ENCODE data around the gene MKRN1. TPM values are rescaled to one million over a fixed set of nuclear protein-coding genes. Genes with fewer than 3 reads are reported as not detected.
"Not testable (repeated sequence)": the region's sequence is repeated elsewhere in the genome, so short reads cannot be mapped to it uniquely, and the experiment has no call there.

Gene MKRN1
- total RNA-seq, 2 donors from 2014 or later, result 63.6 to 87.7 TPM

DNA sequence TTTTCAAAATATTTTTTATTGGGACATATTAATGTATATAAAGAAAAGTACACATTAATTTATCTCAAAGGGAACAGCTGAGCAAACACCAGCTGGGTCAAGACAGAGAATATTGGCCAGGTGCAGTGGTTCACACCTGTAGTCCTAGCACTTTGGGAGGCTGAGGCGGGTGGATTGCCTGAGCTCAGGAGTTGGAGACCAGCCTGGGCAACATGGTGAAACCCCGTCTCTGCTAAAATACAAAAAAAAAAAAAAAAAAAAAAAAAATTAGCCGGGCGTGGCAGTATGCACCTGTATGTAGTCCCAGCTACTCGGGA is 61.2 kb downstream of the MKRN1 start:
- not testable (repeated sequence) for H3K27ac Mint-ChIP-seq; ATAC-seq; H3K36me3 Mint-ChIP-seq; H3K9me3 Mint-ChIP-seq; DNase-seq (ENCODE audit: low spot score in 2 of 2)

DNA sequence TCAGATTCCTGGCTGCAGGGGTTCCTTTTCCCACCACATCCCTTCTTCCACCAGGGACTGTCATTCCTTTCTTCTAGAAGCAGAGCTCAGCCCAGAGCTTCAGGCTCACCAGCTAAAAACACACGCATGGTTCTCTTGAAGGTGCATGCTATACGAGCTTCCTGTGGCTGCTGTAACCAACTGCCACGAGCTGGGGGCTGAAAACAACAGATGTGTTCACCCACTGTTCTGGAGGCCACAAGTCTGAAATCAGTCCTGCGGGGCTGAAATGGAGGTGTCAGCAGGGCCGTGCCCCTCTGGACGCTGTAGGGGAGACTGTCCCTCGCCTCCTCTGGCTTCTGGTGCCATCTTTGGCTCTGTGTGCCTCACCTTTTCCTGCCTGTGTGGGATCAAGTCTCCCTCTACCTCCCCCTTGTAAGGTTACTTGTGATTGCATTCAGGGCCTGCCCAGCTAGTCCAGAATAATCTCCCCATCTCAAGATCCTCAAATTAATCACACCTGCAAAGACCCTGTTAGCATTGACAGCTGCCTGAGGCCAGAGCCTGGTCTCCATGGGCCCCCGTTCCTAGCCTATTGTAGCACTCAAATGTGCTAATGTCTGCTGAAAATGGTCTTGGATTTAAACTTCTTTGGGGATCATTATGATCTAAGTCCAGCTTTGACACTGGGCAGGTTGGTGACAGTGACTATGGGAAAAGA is 61.7 kb downstream of the MKRN1 start:
- ATAC-seq (no peak), DNase-seq (ENCODE audit: low spot score in 2 of 2) (no peak)
- Mint-ChIP-seq H3K36me3 (no peaks in the 10 kb centered on the region), H3K27ac (no peak overlapping the region), H3K9me3 (no peaks in the 10 kb centered on the region)

DNA sequence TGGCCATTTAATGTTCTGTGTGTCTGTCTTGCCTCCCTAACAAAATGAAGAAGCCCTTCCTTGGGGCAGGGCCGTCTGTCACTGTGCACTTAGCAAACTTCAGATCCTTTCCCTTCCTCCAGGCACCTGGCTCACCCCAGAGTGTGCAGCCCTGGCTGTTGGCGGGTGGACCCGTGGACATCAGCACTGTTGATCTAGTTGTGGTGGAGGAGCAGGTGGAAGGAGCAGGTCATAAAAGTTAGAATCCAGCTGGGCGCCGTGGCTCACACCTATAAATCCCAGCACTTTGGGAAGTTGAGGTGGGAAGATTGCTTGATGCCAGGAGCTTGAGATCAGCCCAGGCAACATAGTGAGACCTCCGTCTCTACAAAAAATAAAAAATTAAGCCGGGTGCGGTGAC is 62.7 kb downstream of the MKRN1 start:
- Mint-ChIP-seq H3K9me3 (no peaks in the 10 kb centered on the region), H3K36me3 (no peaks in the 10 kb centered on the region), H3K27ac (peak overlapping the region in 1 of 2 donors; percentile 55)
- no peak for DNase-seq (ENCODE audit: low spot score in 2 of 2)
- ATAC-seq, result no peak

DNA sequence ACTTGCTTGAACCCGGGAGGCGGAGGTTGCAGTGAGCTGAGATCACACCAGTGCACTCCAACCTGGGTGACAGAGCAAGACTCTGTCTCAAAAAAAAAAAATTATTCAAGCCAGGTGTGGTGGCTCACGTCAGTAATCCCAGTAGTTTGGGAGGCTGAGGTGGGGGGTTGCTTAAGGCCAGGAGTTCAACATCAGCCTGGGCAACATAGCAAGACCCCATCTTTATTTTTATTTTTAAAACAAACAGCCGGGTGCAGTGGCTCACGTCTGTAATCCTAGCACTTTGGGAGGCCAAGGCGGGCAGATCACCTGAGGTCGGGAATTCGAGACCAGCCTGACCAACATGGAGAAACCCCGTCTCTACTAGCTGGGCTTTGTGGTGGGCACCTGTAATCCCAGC is 63.5 kb downstream of the MKRN1 start:
- not testable (repeated sequence) for H3K27ac Mint-ChIP-seq; DNase-seq (ENCODE audit: low spot score in 2 of 2); H3K36me3 Mint-ChIP-seq; H3K9me3 Mint-ChIP-seq; ATAC-seq

DNA sequence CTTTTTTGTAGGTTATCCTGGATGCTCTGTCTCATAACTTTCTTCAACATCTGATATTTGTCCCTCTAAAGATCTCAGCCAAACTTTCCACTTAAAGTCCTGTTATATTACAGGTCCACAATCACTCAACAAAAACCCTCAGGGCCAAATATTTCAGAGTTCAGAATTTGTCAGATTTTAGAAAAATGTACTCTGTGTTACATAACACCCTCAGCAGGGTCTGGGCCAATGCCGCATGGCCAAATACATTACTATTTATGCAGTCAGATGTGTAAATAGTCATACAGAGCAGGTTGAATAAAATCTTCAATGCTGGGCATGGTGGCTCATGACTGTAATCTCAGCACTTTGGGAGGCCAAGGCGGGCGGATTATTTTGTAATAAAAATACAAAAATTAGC is 63.9 kb downstream of the MKRN1 start:
- Mint-ChIP-seq H3K36me3 (peaks cover 0 to 4% of the 10 kb centered on the region in 2 donors), H3K27ac (peak overlapping the region in 1 of 2 donors; percentile 4), H3K9me3 (no peaks in the 10 kb centered on the region)
- ATAC-seq, result no peak
- DNase-seq (ENCODE audit: low spot score in 2 of 2), result no peak

DNA sequence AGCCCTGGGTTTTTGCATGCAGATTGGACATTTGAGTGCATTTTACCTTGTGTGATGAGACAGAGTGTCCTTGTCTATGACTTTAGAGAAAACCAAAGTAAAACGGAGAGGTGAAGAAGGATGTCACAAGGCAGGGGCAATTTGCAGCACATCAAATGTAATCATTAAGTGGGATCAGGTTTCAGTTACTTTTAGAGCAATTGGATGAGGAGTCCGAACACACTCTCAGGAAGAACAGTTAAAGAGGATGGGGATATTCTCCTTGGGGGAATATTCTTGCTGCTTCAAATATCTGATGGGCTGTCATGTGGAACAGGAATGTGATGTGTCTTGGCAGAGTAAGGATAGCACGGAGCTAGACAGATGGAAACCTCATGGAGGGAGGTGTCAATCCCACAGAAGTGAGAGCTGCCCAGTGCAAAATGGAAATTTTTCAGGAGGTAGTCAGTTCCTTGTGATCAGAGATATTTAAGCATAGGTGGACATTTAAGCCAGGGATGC is 74.7 kb downstream of the MKRN1 start:
- Mint-ChIP-seq H3K27ac (peak overlapping the region in 1 of 2 donors; percentile 98), H3K36me3 (peaks cover 15 to 20% of the 10 kb centered on the region in 2 donors), H3K9me3 (no peaks in the 10 kb centered on the region)
- DNase-seq (ENCODE audit: low spot score in 2 of 2), result no peak
- ATAC-seq, result no peak

DNA sequence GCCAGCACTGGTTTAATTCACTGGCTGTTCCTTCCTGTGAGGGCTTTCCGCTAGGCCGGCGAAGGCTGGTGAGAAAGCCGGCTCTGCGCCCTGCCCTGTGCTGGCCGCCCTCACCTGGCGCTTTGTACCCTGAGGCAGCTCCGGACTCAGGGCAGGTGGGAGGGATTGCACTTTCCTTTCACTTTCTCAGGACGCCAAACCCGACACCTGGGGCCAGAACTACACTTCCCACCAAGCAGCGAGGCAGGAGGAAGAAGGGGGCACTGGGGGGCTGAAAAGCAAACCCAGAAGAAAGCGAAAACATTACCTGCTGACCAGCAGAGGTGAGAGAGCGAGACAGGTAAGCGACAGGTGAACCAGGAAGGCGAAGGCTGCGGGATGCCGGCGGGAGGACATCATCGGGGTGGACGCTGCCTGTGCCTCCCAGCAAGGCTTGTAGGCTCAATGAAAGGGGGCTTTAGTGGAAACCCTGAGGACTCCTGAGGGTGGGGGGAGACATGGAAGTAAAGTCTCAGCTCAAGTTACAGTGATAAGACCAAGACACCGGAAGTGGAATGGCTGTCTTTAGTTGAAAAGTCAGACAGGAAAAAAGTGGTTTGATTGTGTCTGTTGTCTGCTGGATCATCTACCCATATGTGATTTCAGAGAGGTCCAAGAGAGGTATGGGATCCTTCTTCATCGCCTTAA is 75.3 kb downstream of the MKRN1 start, which contains the start of gene RAB19:
Gene RAB19, plus strand, starts transcription at position 181 of the 687 bp plus-strand sequence. CDS start 3,589 bp downstream, outside the sequence.
- Mint-ChIP-seq H3K9me3 (no peaks in the 10 kb centered on the region), H3K36me3 (peaks cover 15 to 20% of the 10 kb centered on the region in 2 donors), H3K27ac (peak within 1 kb of the TSS; percentile 98)
- ATAC-seq (peak; percentile 60 to 77), DNase-seq (ENCODE audit: low spot score in 2 of 2) (peak in 1 of 2 donors; percentile 40)

Other genes starting within 250 kb of the MKRN1 start
- gene SLC37A3, start 81.0 kb downstream of the MKRN1 start, total RNA-seq, result 10 to 100 TPM; 55.6 to 57.8 TPM
- gene RAB19, start 75.4 kb downstream of the MKRN1 start, total RNA-seq, result 1 to 10 TPM; 5.0 to 9.1 TPM
- gene DENND2A, start 161.3 kb upstream of the MKRN1 start, total RNA-seq, result not detected
- gene ADCK2, start 193.4 kb upstream of the MKRN1 start, total RNA-seq, result 10 to 100 TPM; 13.8 to 25.6 TPM
- 100 to 1,000 TPM; 128 to 147 TPM for gene NDUFB2, start 217.2 kb upstream of the MKRN1 start, total RNA-seq

Measured in activated naive CD4-positive, alpha-beta T cell treated with anti-CD3 and anti-CD28 coated beads, Interleukin-2, amount 50 U/mL, for 72 hours (primary cell).